WTC11 (cell line): ENCODE results near the gene LRRC8A.
"Not testable (repeated sequence)": the region's sequence is repeated elsewhere in the genome, so short reads cannot be mapped to it uniquely, and the experiment has no call there.

Experiments
- ATF1 ChIP-seq: sonication (generic); formaldehyde crosslinking; IDR thresholded peaks from 2 replicates; pipeline ENCODE4 v1.8.1; 2023; ENCODE audit warnings: mild to moderate bottlenecking, moderate library complexity, missing genetic modification reagents
- CTCF ChIP-seq: fragments of 200-600 bp; IDR thresholded peaks from 2 replicates; pipeline ENCODE4 v1.8.0; 2022; ENCODE audit warnings: antibody characterized with exemption
- MLX ChIP-seq: sonication (generic); formaldehyde crosslinking; IDR thresholded peaks from 2 replicates; pipeline ENCODE4 v1.8.1; 2023; ENCODE audit warnings: mild to moderate bottlenecking, missing genetic modification reagents, moderate library complexity
- TEAD4 ChIP-seq: sonication (generic); formaldehyde crosslinking; IDR thresholded peaks from 2 replicates; pipeline ENCODE4 v1.8.0; 2022; ENCODE audit warnings: mild to moderate bottlenecking, missing genetic modification reagents

GRCh38 chr9:128851024-128851423 is 30.9 kb upstream of the LRRC8A start:
- TF ChIP-seq CTCF; MLX (CRISPR knock-in tag); ATF1; TEAD4 (CRISPR knock-in tag): not testable (repeated sequence)
